ENCODE measurements around the gene NOTCH3. TPM values are rescaled to one million over a fixed set of nuclear protein-coding genes. Genes with fewer than 3 reads are reported as not detected.

The NOTCH3 gene
- total RNA-seq, 6 experiments from 2014 or later, result 3.4 to 18.0 (median 13.1) TPM

DNA sequence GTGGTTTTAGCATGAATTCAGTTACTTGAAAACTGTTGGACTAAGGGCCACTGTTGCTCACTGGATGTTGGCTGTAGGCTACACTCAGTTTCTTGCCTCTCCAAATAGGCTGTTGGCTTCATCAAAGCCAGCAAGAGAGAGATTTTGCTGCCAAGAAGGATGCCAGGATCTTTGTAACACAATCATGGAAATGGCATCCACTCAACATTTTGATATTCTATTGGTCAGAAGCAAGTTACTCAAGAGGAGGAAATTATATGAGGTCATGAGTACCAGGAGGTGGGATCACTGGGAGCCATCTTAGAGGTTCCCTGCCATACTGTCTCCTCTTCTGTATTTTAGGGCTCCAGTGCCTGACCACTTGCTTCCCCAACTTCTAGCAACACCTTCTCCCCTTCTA is 63.0 kb downstream of the NOTCH3 start:
- Mint-ChIP-seq H3K9me3 (peaks cover 12% of the 10 kb centered on the region), H3K27ac (peak overlapping the region; percentile 69), H3K4me1 (ENCODE audit: low read depth) (peaks cover 37% of the 10 kb centered on the region), H3K36me3 (ENCODE audit: low read depth) (peaks cover 4% of the 10 kb centered on the region; the same call in 1 of the 2 replicates), H3K27me3 (ENCODE audit: insufficient read depth) (peaks cover 7% of the 10 kb centered on the region), H3K4me3 (peak overlapping the region; percentile 5; the same call in 1 of the 2 replicates)
- DNase-seq, result peak; percentile 60
- no peak for TF ChIP-seq CTCF (IDR thresholded peaks at IDR 0.05)

- DNase-seq, result no peak
- H3K27ac Mint-ChIP-seq, result peak overlapping the region; percentile 6; the same call in 1 of the 2 replicates
- peaks cover 12% of the 10 kb centered on the region for H3K9me3 Mint-ChIP-seq
- H3K36me3 Mint-ChIP-seq (ENCODE audit: low read depth), result peaks cover 4% of the 10 kb centered on the region; the same call in 1 of the 2 replicates
- TF ChIP-seq CTCF (IDR thresholded peaks at IDR 0.05), result no peak
- peaks cover 37% of the 10 kb centered on the region for H3K4me1 Mint-ChIP-seq (ENCODE audit: low read depth)
- H3K4me3 Mint-ChIP-seq, result no peak overlapping the region
- peaks cover 8% of the 10 kb centered on the region; the same call in 1 of the 2 replicates for H3K27me3 Mint-ChIP-seq (ENCODE audit: insufficient read depth)
Measured at GRCh38 chr19:15136234-15136954, 64.4 kb downstream of the NOTCH3 start.

DNA sequence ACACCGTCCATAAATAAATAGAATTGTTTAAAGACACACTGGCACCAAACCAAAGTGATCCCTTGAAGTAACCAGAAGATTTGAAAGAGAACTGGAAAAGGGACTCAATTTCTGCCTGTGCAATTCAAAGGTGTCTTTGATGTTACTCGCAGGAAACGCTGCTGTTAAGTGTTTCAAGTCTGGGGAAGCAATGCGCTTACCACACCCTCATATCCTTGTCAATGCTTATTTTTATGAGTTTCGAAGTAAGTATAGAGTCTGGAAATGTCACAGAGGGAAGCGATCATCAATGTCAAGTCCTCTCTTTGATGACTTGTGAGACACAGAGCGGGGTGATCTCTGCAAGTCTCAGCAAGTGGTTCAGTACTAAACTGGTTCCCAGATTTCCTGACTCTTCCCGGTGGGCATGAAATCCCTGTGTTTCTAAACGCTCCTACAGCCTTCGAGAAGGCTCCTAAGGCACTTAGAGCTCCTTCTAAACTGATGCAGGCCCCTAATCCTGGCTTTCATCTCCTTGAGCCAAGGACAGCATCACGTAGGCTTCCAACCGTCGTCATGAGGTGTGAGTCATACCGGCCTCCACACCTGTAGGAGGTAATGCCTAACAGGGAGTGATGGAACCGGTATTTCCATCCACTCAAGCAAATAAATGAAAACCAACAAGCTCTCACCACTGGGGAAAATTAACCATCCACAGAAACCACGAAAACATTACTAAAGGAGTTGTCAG is 70.8 kb downstream of the NOTCH3 start:
- H3K4me3 Mint-ChIP-seq, result no peak overlapping the region
- no peaks in the 10 kb centered on the region for H3K9me3 Mint-ChIP-seq
- no peak for DNase-seq
- H3K27me3 Mint-ChIP-seq (ENCODE audit: insufficient read depth), result peaks cover 4% of the 10 kb centered on the region
- TF ChIP-seq CTCF (IDR thresholded peaks at IDR 0.05), result no peak
- H3K4me1 Mint-ChIP-seq (ENCODE audit: low read depth), result peaks cover 18% of the 10 kb centered on the region
- H3K36me3 Mint-ChIP-seq (ENCODE audit: low read depth), result no peaks in the 10 kb centered on the region
- H3K27ac Mint-ChIP-seq, result no peak overlapping the region

DNA sequence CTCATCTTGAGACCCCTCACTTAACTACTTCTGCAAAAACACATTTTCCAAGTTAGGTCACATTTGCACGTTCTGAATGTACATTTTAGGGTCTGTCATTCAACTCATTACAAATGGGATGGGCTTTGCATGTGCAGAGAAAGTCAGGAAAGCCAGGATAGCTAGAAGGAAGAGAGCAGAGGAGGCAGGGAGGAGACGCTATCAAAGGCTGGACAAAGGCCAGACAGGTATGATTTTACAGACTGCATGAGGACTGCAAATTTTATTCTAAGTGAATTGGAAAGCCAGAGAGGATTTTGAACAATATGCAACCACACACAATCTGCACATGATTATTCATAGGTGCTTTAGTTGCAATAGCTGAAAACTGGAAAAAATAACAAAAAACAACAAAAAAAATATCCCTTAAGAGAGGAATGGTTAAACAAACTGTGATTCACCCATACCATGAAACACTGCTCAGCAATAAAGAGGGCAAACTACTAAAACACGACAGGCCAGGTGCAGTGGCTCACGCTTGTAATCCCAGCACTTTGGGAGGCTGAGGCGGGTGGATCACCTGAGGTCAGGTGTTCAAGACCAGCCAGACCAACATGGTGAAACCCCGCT is 72.5 kb downstream of the NOTCH3 start:
- peaks cover 4% of the 10 kb centered on the region for H3K27me3 Mint-ChIP-seq (ENCODE audit: insufficient read depth)
- H3K9me3 Mint-ChIP-seq, result no peaks in the 10 kb centered on the region
- no peak for DNase-seq
- H3K36me3 Mint-ChIP-seq (ENCODE audit: low read depth), result no peaks in the 10 kb centered on the region
- peaks cover 30% of the 10 kb centered on the region for H3K4me1 Mint-ChIP-seq (ENCODE audit: low read depth)
- H3K4me3 Mint-ChIP-seq, result no peak overlapping the region
- no peak overlapping the region for H3K27ac Mint-ChIP-seq
- TF ChIP-seq CTCF (IDR thresholded peaks at IDR 0.05), result no peak

GRCh38 chr19:15126131-15126910 is 74.5 kb downstream of the NOTCH3 start:
- Mint-ChIP-seq H3K36me3 (ENCODE audit: low read depth) (peaks cover 3% of the 10 kb centered on the region; the same call in 1 of the 2 replicates), H3K4me3 (peak overlapping the region; percentile 98; the same call in 1 of the 2 replicates), H3K27me3 (ENCODE audit: insufficient read depth) (no peaks in the 10 kb centered on the region; the same call in 1 of the 2 replicates), H3K9me3 (no peaks in the 10 kb centered on the region), H3K4me1 (ENCODE audit: low read depth) (peaks cover 30% of the 10 kb centered on the region), H3K27ac (peak overlapping the region; percentile 46)
- TF ChIP-seq CTCF (IDR thresholded peaks at IDR 0.05), result no peak
- DNase-seq, result peak; percentile 61

Measured in HFFc6 (cell line).